HEK293 (cell line): Measurements from ENCODE around the gene GJB4.

Experiments
- CTCF ChIA-PET: fragments of 350-600 bp; formaldehyde crosslinking; extraction: SDS; loops from one replicate; lab custom pipeline; 2021; ENCODE audit warnings: antibody characterized with exemption; lab: Yijun Ruan, JAX
- POLR2A ChIA-PET: fragments of 300-600 bp; formaldehyde crosslinking; extraction: SDS; loops from one replicate; lab custom pipeline; 2020; ENCODE audit warnings: antibody characterized with exemption, inconsistent platforms; lab: Yijun Ruan, JAX
- H3K27ac ChIP-seq: fragments of 200-500 bp; sonication (Bioruptor generic); 2 replicates; pipeline ENCODE4 v1.5.1; 2014; ENCODE audit warnings: low read depth, low read length, control low read depth, inconsistent platforms; ENCODE audit errors: extremely low read depth
- H3K36me3 ChIP-seq, 2 experiments: fragments of 200-500 bp in 1 of 2; sonication (Bioruptor generic) in 1 of 2; 1 replicate in 1 of 2; 2 replicates in 1 of 2; pipeline ENCODE4 v1.5.1; 2014 to 2017; ENCODE audit warnings: inconsistent platforms in 2 of 2, low read length in 2 of 2; ENCODE audit not compliant: control insufficient read depth in 2 of 2, insufficient read depth in 1 of 2
- H3K4me1 ChIP-seq: fragments of 200-500 bp; sonication (Bioruptor generic); 2 replicates; pipeline ENCODE4 v1.5.1; 2014; ENCODE audit warnings: mild to moderate bottlenecking, low read length, inconsistent platforms; ENCODE audit not compliant: control insufficient read depth, insufficient read depth
- H3K4me3 ChIP-seq: 2 replicates; pipeline ENCODE4 v1.5.1; 2011; ENCODE audit warnings: low read depth, mild to moderate bottlenecking, control low read depth, low read length, moderate library complexity
- H3K9me3 ChIP-seq: fragments of 200-500 bp; sonication (Bioruptor generic); 2 replicates; pipeline ENCODE4 v1.5.1; 2014; ENCODE audit warnings: low read depth, low read length, inconsistent platforms; ENCODE audit not compliant: control insufficient read depth, insufficient read depth
- BCL11B ChIP-seq: fragments of 450-650 bp; formaldehyde crosslinking; IDR thresholded peaks from 2 replicates; pipeline ENCODE4 v1.5.1; 2016; ENCODE audit warnings: low read depth, missing biosample characterization, missing genetic modification characterization
- KLF7 ChIP-seq: fragments of 450-650 bp; formaldehyde crosslinking; IDR thresholded peaks from 2 replicates; pipeline ENCODE4 v1.5.1; 2016; ENCODE audit warnings: missing biosample characterization, missing genetic modification characterization, borderline replicate concordance
- KLF8 ChIP-seq: fragments of 450-650 bp; formaldehyde crosslinking; IDR thresholded peaks from 2 replicates; pipeline ENCODE4 v1.5.1; 2016; ENCODE audit warnings: missing biosample characterization, missing genetic modification characterization
- SP3 ChIP-seq: fragments of 450-650 bp; formaldehyde crosslinking; IDR thresholded peaks from 2 replicates; pipeline ENCODE4 v1.5.1; 2016; ENCODE audit warnings: missing biosample characterization, missing genetic modification characterization
- ZBTB21 ChIP-seq: fragments of 450-650 bp; formaldehyde crosslinking; IDR thresholded peaks from 2 replicates; pipeline ENCODE4 v1.5.1; 2017; ENCODE audit warnings: missing biosample characterization, missing genetic modification characterization
- ZBTB7A ChIP-seq: fragments of 450-650 bp; formaldehyde crosslinking; IDR thresholded peaks from 2 replicates; pipeline ENCODE4 v1.5.1; 2016; ENCODE audit warnings: low read depth, missing biosample characterization, missing genetic modification characterization
- ZFP3 ChIP-seq: fragments of 450-650 bp; formaldehyde crosslinking; IDR thresholded peaks from 2 replicates; pipeline ENCODE4 v1.5.1; 2016; ENCODE audit warnings: low read depth, missing biosample characterization, missing genetic modification characterization
- ZNF121 ChIP-seq: fragments of 450-650 bp; formaldehyde crosslinking; IDR thresholded peaks from 2 replicates; pipeline ENCODE4 v1.5.1; 2016; ENCODE audit warnings: missing biosample characterization, missing genetic modification characterization
- ZNF146 ChIP-seq: fragments of 450-650 bp; formaldehyde crosslinking; IDR thresholded peaks from 2 replicates; pipeline ENCODE4 v1.5.1; 2016; ENCODE audit warnings: missing biosample characterization, missing genetic modification characterization
- ZNF169 ChIP-seq: fragments of 450-650 bp; formaldehyde crosslinking; IDR thresholded peaks from 2 replicates; pipeline ENCODE4 v1.5.1; 2016; ENCODE audit warnings: missing biosample characterization, missing genetic modification characterization
- ZNF202 ChIP-seq: fragments of 450-650 bp; formaldehyde crosslinking; IDR thresholded peaks from 2 replicates; pipeline ENCODE4 v1.5.1; 2016; ENCODE audit warnings: missing biosample characterization, missing genetic modification characterization, borderline replicate concordance
- ZNF292 ChIP-seq: fragments of 450-650 bp; formaldehyde crosslinking; IDR thresholded peaks from 2 replicates; pipeline ENCODE4 v1.5.1; 2016; ENCODE audit warnings: low read depth, missing biosample characterization, missing genetic modification characterization, borderline replicate concordance
- ZNF341 ChIP-seq: fragments of 450-650 bp; formaldehyde crosslinking; IDR thresholded peaks from 2 replicates; pipeline ENCODE4; 2016; ENCODE audit warnings: low read depth, missing biosample characterization, missing genetic modification characterization
- ZNF555 ChIP-seq: fragments of 450-650 bp; formaldehyde crosslinking; conservative IDR thresholded peaks from 2 replicates; pipeline ENCODE4 v1.5.1; 2017; ENCODE audit warnings: missing biosample characterization, mild to moderate bottlenecking, missing genetic modification characterization, inconsistent platforms
- ZNF654 ChIP-seq: fragments of 450-650 bp; formaldehyde crosslinking; IDR thresholded peaks from 2 replicates; pipeline ENCODE4 v1.5.1; 2016; ENCODE audit warnings: low read depth, missing biosample characterization, missing genetic modification characterization
- ZNF670 ChIP-seq: fragments of 450-650 bp; formaldehyde crosslinking; IDR thresholded peaks from 2 replicates; pipeline ENCODE4 v1.5.1; 2016; ENCODE audit warnings: missing biosample characterization, missing genetic modification characterization, low read depth
- ZNF704 ChIP-seq: fragments of 450-650 bp; formaldehyde crosslinking; IDR thresholded peaks from 2 replicates; pipeline ENCODE4 v1.5.1; 2016; ENCODE audit warnings: missing biosample characterization, missing genetic modification characterization
- ZNF76 ChIP-seq: fragments of 450-650 bp; formaldehyde crosslinking; IDR thresholded peaks from 2 replicates; pipeline ENCODE4; 2016; ENCODE audit warnings: low read depth, missing biosample characterization, missing genetic modification characterization, borderline replicate concordance
- ZNF777 ChIP-seq: fragments of 450-650 bp; formaldehyde crosslinking; IDR thresholded peaks from 2 replicates; pipeline ENCODE4 v1.5.1; 2017; ENCODE audit warnings: missing biosample characterization, missing genetic modification characterization, borderline replicate concordance
- TF ChIP-seq, protein P1 (sequence below): IDR thresholded peaks from 2 replicates; pipeline ENCODE4 v1.6.1; 2011; ENCODE audit warnings: mild to moderate bottlenecking, low read depth, low read length, borderline replicate concordance
- TF ChIP-seq, protein P2 (sequence below): fragments of 450-650 bp; formaldehyde crosslinking; IDR thresholded peaks from 2 replicates; pipeline ENCODE4 v1.5.1; 2016; ENCODE audit warnings: missing biosample characterization, missing genetic modification characterization
- TF ChIP-seq, protein P3 (sequence below): fragments of 450-650 bp; formaldehyde crosslinking; IDR thresholded peaks from 2 replicates; pipeline ENCODE4 v1.5.1; 2016; ENCODE audit warnings: missing biosample characterization, missing genetic modification characterization, borderline replicate concordance
- TF ChIP-seq, protein P4 (sequence below): fragments of 450-650 bp; formaldehyde crosslinking; IDR thresholded peaks from 2 replicates; pipeline ENCODE4 v1.5.1; 2017; ENCODE audit warnings: missing biosample characterization, missing genetic modification characterization

The GJB4 gene

DNA sequence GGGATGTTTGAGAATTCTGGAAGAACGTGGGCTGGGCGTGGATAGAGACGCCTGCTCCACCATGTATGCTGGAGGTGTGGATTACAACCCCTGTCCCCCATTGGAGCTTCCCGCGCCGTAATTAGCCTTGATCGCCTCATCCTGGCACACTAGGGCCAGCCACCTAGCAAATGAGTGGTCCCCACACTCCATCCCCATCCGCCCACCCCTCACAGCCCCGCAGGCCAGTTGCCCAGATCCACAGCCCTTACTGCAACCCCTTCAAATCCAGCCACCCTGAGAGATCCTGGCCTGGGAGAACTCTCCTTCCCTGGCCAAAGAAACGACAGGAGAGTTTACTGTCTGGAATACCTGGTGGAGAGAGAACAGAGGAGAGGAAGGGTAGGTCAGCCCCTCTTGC is 32.9 kb downstream of the GJB4 start:
- Histone ChIP-seq H3K4me3 (no peak overlapping the region), H3K4me1 (no peaks in the 10 kb centered on the region), H3K9me3 (no peaks in the 10 kb centered on the region), H3K27ac (no peak overlapping the region), H3K36me3 (no peaks in the 10 kb centered on the region)
- TF ChIP-seq ZBTB7A (tag by site-specific recombination): no peak
- no peak for TF ChIP-seq ZNF704 (tag by site-specific recombination)
- no peak for TF ChIP-seq ZNF555 (tag by site-specific recombination)
- TF ChIP-seq, protein P1, sequence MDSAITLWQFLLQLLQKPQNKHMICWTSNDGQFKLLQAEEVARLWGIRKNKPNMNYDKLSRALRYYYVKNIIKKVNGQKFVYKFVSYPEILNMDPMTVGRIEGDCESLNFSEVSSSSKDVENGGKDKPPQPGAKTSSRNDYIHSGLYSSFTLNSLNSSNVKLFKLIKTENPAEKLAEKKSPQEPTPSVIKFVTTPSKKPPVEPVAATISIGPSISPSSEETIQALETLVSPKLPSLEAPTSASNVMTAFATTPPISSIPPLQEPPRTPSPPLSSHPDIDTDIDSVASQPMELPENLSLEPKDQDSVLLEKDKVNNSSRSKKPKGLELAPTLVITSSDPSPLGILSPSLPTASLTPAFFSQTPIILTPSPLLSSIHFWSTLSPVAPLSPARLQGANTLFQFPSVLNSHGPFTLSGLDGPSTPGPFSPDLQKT: no peak
- no peak for TF ChIP-seq ZNF169
- POLR2A ChIA-PET: no interaction called here
- CTCF ChIA-PET: no interaction called here

DNA sequence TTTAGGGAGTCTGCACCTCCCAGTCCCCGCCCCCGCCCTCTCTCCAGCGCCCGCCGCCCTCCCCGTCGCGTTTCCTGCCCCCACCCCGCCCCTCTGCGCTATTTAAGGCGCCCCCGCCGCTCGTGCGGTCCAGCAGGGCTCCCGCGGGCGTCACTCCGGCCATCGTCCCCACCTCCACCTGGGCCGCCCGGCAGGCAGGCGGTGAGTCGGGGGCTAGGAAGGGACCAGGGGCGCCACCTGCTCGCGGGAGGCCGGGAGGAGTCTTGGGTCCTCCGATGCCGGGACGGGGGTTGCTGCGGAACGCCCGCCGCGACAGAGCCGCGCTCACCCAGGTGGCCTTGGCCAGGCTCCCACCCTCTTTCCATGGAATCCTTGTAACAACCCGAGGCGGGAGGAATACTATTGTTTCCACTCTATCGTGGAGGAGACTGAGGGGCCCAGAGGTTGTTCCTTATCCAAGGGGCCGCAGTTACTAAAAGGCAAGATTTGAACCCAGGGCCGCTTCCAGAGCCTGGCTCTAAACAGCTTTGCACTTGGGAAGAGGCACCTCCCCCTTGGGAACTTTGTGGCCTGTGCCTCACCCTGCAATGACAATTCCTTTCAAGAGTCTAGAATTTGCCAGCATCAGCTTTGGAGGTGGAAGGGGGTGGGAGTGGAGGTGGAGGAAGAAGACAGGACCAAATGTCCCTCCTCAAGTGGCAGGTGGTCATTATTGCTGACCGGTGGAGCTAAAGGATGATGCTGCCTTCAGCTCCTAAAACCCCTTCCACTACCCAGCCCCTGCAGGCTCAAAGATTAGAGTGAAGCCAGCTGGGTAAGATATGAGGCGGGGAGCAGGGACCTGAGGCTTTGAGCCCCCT is 33.6 kb downstream of the GJB4 start, which contains the start of gene GJA4:
Gene GJA4 (plus strand): TSS at position 132 of the 860 bp plus-strand sequence. CDS start 1,215 bp downstream, outside the sequence.
- H3K4me3 ChIP-seq: no peak within 1 kb of the TSS
- no peaks in the 10 kb centered on the region for H3K4me1 ChIP-seq
- ChIA-PET POLR2A (no interaction called here), CTCF (interaction anchor here (0.6 kb wide), 1 partner anchor 58 kb away, joined by 3 read pairs; no protein-coding TSS in a partner anchor)
- no peaks in the 10 kb centered on the region for H3K36me3 ChIP-seq
- no peak within 1 kb of the TSS for H3K27ac ChIP-seq
- H3K9me3 ChIP-seq: no peaks in the 10 kb centered on the region
- TF ChIP-seq SP3 (no peak), ZNF121 (tag by site-specific recombination) (no peak), ZNF146 (tag by site-specific recombination) (no peak), ZNF76 (tag by site-specific recombination) (no peak), ZNF202 (tag by site-specific recombination) (no peak), ZNF555 (tag by site-specific recombination) (no peak), BCL11B (tag by site-specific recombination) (no peak), ZNF777 (tag by site-specific recombination) (no peak), ZFP3 (tag by site-specific recombination) (no peak), ZNF654 (tag by site-specific recombination) (no peak), ZBTB21 (tag by site-specific recombination) (no peak), ZNF341 (tag by site-specific recombination) (no peak), KLF8 (tag by site-specific recombination) (no peak), KLF7 (tag by site-specific recombination) (no peak), ZNF292 (tag by site-specific recombination) (no peak), ZNF670 (tag by site-specific recombination) (no peak)
- TF ChIP-seq, protein P2, sequence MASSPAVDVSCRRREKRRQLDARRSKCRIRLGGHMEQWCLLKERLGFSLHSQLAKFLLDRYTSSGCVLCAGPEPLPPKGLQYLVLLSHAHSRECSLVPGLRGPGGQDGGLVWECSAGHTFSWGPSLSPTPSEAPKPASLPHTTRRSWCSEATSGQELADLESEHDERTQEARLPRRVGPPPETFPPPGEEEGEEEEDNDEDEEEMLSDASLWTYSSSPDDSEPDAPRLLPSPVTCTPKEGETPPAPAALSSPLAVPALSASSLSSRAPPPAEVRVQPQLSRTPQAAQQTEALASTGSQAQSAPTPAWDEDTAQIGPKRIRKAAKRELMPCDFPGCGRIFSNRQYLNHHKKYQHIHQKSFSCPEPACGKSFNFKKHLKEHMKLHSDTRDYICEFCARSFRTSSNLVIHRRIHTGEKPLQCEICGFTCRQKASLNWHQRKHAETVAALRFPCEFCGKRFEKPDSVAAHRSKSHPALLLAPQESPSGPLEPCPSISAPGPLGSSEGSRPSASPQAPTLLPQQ (tag by site-specific recombination): no peak
- TF ChIP-seq, protein P3, sequence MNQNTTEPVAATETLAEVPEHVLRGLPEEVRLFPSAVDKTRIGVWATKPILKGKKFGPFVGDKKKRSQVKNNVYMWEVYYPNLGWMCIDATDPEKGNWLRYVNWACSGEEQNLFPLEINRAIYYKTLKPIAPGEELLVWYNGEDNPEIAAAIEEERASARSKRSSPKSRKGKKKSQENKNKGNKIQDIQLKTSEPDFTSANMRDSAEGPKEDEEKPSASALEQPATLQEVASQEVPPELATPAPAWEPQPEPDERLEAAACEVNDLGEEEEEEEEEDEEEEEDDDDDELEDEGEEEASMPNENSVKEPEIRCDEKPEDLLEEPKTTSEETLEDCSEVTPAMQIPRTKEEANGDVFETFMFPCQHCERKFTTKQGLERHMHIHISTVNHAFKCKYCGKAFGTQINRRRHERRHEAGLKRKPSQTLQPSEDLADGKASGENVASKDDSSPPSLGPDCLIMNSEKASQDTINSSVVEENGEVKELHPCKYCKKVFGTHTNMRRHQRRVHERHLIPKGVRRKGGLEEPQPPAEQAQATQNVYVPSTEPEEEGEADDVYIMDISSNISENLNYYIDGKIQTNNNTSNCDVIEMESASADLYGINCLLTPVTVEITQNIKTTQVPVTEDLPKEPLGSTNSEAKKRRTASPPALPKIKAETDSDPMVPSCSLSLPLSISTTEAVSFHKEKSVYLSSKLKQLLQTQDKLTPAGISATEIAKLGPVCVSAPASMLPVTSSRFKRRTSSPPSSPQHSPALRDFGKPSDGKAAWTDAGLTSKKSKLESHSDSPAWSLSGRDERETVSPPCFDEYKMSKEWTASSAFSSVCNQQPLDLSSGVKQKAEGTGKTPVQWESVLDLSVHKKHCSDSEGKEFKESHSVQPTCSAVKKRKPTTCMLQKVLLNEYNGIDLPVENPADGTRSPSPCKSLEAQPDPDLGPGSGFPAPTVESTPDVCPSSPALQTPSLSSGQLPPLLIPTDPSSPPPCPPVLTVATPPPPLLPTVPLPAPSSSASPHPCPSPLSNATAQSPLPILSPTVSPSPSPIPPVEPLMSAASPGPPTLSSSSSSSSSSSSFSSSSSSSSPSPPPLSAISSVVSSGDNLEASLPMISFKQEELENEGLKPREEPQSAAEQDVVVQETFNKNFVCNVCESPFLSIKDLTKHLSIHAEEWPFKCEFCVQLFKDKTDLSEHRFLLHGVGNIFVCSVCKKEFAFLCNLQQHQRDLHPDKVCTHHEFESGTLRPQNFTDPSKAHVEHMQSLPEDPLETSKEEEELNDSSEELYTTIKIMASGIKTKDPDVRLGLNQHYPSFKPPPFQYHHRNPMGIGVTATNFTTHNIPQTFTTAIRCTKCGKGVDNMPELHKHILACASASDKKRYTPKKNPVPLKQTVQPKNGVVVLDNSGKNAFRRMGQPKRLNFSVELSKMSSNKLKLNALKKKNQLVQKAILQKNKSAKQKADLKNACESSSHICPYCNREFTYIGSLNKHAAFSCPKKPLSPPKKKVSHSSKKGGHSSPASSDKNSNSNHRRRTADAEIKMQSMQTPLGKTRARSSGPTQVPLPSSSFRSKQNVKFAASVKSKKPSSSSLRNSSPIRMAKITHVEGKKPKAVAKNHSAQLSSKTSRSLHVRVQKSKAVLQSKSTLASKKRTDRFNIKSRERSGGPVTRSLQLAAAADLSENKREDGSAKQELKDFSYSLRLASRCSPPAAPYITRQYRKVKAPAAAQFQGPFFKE (tag by site-specific recombination): no peak
- TF ChIP-seq, protein P4, sequence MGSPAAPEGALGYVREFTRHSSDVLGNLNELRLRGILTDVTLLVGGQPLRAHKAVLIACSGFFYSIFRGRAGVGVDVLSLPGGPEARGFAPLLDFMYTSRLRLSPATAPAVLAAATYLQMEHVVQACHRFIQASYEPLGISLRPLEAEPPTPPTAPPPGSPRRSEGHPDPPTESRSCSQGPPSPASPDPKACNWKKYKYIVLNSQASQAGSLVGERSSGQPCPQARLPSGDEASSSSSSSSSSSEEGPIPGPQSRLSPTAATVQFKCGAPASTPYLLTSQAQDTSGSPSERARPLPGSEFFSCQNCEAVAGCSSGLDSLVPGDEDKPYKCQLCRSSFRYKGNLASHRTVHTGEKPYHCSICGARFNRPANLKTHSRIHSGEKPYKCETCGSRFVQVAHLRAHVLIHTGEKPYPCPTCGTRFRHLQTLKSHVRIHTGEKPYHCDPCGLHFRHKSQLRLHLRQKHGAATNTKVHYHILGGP (tag by site-specific recombination): no peak
